ENCODE data around the gene DENND10. TPM values are rescaled to one million over a fixed set of nuclear protein-coding genes. Genes with fewer than 3 reads are reported as not detected.

DENND10 gene
- total and polyA plus RNA-seq, 8 donors = 8.9 to 82.3 (median 27.9) TPM

- no peaks in the 10 kb centered on the region for H3K9me3 ChIP-seq
- no peak for TF ChIP-seq EP300 (IDR thresholded peaks at IDR 0.05)
- TF ChIP-seq, protein P1, sequence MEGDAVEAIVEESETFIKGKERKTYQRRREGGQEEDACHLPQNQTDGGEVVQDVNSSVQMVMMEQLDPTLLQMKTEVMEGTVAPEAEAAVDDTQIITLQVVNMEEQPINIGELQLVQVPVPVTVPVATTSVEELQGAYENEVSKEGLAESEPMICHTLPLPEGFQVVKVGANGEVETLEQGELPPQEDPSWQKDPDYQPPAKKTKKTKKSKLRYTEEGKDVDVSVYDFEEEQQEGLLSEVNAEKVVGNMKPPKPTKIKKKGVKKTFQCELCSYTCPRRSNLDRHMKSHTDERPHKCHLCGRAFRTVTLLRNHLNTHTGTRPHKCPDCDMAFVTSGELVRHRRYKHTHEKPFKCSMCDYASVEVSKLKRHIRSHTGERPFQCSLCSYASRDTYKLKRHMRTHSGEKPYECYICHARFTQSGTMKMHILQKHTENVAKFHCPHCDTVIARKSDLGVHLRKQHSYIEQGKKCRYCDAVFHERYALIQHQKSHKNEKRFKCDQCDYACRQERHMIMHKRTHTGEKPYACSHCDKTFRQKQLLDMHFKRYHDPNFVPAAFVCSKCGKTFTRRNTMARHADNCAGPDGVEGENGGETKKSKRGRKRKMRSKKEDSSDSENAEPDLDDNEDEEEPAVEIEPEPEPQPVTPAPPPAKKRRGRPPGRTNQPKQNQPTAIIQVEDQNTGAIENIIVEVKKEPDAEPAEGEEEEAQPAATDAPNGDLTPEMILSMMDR (IDR thresholded peaks at IDR 0.05) = no peak
- no peak for TF ChIP-seq POLR2AphosphoS5 (IDR thresholded peaks at IDR 0.05)
- no peak for TF ChIP-seq POLR2A (IDR thresholded peaks at IDR 0.05)
- intact Hi-C loops (cut with DNase I; ENCODE audit: low total_unique reads) = no loop called here
- H3K36me3 ChIP-seq = peaks cover 69 to 100% (median 100%) of the 10 kb centered on the region in 4 donors
- no peaks in the 10 kb centered on the region for H3K27me3 ChIP-seq
- no peak for DNase-seq
- H3K27ac ChIP-seq = no peak overlapping the region
- H3K4me1 ChIP-seq = peaks cover 0 to 14% (median 2%) of the 10 kb centered on the region in 4 donors
- no peak overlapping the region for H3K4me3 ChIP-seq
- 76 to 86% (median 79%) methylated on average over 4 of the region's 4 CpGs for WGBS, 5 donors
Observed at GRCh38 chr10:119059557-119059956, 44.4 kb upstream of the DENND10 start.

DNA sequence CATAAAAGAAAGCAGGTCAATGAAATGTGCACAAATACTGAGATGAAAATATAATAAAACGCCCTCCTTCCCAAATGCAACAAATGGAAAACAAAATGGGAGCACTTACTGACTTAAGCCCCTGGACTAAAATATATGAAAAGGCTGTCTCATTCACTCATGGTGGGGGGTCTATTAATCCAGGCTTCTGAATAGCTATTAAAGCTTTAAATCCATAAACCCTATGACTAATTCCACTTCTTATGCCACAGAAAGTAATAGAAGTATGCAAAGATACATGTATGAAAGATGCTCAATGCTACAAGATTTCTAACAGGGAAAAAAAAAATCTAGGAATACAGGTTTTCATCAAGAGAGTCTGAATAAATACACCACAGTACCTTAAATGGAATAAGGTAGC lies 43.8 kb upstream of the DENND10 start:
- peaks cover 69 to 100% (median 100%) of the 10 kb centered on the region in 4 donors for H3K36me3 ChIP-seq
- H3K27ac ChIP-seq = no peak overlapping the region
- peaks cover 0 to 14% (median 2%) of the 10 kb centered on the region in 4 donors for H3K4me1 ChIP-seq
- H3K4me3 ChIP-seq = no peak overlapping the region
- H3K9me3 ChIP-seq = no peaks in the 10 kb centered on the region
- DNase-seq = no peak
- no peak for TF ChIP-seq POLR2A (IDR thresholded peaks at IDR 0.05)
- TF ChIP-seq POLR2AphosphoS5 (IDR thresholded peaks at IDR 0.05) = no peak
- no peak for TF ChIP-seq EP300 (IDR thresholded peaks at IDR 0.05)
- TF ChIP-seq, protein P1 (IDR thresholded peaks at IDR 0.05) = no peak
- H3K27me3 ChIP-seq = no peaks in the 10 kb centered on the region
- intact Hi-C loops (cut with DNase I; ENCODE audit: low total_unique reads) = no loop called here
- WGBS, 5 donors = 81 to 94% (median 88%) methylated on average over 1 of the region's 1 CpG

DNA sequence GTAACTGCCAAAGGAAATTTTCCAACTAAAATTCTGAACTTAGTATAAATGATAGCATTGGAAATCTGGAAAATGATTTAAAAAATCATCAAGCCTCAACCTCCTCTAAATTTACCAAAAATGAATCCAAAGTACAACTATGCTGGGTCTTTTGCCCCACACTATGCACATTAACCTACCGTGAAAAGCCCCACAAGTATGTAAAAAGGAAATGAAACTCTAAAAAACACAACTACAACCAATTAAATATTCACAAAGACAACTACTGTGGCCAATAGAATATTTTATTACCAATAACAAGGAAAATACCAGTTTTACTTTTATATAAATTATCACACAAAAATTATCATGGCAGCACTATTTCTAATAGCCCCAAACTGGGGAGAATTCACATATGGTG lies 42.6 kb upstream of the DENND10 start:
- H3K27me3 ChIP-seq = no peaks in the 10 kb centered on the region
- intact Hi-C loops (cut with DNase I; ENCODE audit: low total_unique reads) = no loop called here
- no peak for DNase-seq
- WGBS, 5 donors = 64 to 92% (median 80%) methylated on average over 1 of the region's 1 CpG
- H3K9me3 ChIP-seq = no peaks in the 10 kb centered on the region
- no peak overlapping the region for H3K27ac ChIP-seq
- H3K4me1 ChIP-seq = peaks cover 0 to 14% (median 2%) of the 10 kb centered on the region in 4 donors
- no peak overlapping the region for H3K4me3 ChIP-seq
- TF ChIP-seq POLR2A (IDR thresholded peaks at IDR 0.05) = no peak
- TF ChIP-seq POLR2AphosphoS5 (IDR thresholded peaks at IDR 0.05) = no peak
- TF ChIP-seq, protein P1 (IDR thresholded peaks at IDR 0.05) = no peak
- no peak for TF ChIP-seq EP300 (IDR thresholded peaks at IDR 0.05)
- peaks cover 62 to 100% (median 100%) of the 10 kb centered on the region in 4 donors for H3K36me3 ChIP-seq

DNA sequence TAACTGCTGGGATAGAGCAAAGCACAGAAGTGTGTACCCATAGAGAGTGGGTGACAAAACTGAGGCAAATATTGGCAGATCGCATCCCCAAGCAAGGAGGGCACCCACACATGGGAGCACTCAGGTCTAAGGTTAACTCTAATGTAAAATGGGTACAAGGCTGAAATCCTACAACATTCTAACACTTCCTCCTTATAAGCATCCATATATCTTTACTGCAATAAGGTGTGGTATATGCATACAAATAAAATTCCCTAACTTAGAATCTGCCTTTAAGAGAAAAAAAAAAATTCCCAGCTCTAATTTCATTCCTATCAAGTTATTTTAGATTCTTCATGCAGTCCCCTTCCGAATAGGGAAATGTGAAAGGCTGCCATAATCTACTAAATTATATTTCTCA lies 42.0 kb upstream of the DENND10 start:
- H3K27me3 ChIP-seq = no peaks in the 10 kb centered on the region
- no peaks in the 10 kb centered on the region for H3K9me3 ChIP-seq
- intact Hi-C loops (cut with DNase I; ENCODE audit: low total_unique reads) = no loop called here
- peaks cover 0 to 14% (median 2%) of the 10 kb centered on the region in 4 donors for H3K4me1 ChIP-seq
- H3K27ac ChIP-seq = no peak overlapping the region
- no peak overlapping the region for H3K4me3 ChIP-seq
- 87 to 98% (median 92%) methylated on average over 2 of the region's 2 CpGs for WGBS, 5 donors
- DNase-seq = no peak
- TF ChIP-seq, protein P1 (IDR thresholded peaks at IDR 0.05) = no peak
- TF ChIP-seq EP300 (IDR thresholded peaks at IDR 0.05) (no peak), POLR2AphosphoS5 (IDR thresholded peaks at IDR 0.05) (no peak), POLR2A (IDR thresholded peaks at IDR 0.05) (no peak)
- H3K36me3 ChIP-seq = peaks cover 62 to 100% (median 100%) of the 10 kb centered on the region in 4 donors

All from stomach (tissue), 9 donors.